NCI-H82 (cell line): Measurements from ENCODE around the gene CCSER2.
"Not testable (repeated sequence)": the region's sequence is repeated elsewhere in the genome, so short reads cannot be mapped to it uniquely, and the experiment has no call there.

Source experiments
- DNase-seq: peaks from one replicate; lab custom pipeline; 2025; lab: John Stamatoyannopoulos, UW

The CCSER2 gene

DNA sequence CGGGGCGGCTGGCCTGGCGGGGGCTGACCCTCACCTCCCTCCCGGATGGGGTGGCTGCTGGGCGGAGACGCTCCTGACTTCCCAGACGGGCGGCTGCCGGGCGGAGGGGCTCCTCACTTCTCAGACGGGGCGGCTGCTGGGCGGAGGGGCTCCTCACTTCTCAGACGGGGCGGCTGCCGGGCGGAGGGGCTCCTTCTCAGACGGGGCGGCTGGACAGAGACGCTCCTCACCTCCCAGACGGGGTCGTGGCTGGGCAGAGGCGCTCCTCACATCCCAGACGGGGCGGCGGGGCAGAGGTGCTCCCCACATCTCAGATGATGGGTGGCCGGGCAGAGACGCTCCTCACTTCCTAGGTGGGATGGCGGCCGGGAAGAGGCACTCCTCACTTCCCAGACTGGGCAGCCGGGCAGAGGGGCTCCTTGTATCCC lies 19.2 kb downstream of the CCSER2 start:
- DNase-seq, result not testable (repeated sequence)

- DNase-seq, result no peak
Observed at GRCh38 chr10:84348447-84348846, 20.1 kb downstream of the CCSER2 start.

- DNase-seq, result no peak
Observed at GRCh38 chr10:84348860-84349259, 20.5 kb downstream of the CCSER2 start.

GRCh38 chr10:84352251-84352842 lies 24.0 kb downstream of the CCSER2 start:
- DNase-seq, result peak; percentile 76

DNA sequence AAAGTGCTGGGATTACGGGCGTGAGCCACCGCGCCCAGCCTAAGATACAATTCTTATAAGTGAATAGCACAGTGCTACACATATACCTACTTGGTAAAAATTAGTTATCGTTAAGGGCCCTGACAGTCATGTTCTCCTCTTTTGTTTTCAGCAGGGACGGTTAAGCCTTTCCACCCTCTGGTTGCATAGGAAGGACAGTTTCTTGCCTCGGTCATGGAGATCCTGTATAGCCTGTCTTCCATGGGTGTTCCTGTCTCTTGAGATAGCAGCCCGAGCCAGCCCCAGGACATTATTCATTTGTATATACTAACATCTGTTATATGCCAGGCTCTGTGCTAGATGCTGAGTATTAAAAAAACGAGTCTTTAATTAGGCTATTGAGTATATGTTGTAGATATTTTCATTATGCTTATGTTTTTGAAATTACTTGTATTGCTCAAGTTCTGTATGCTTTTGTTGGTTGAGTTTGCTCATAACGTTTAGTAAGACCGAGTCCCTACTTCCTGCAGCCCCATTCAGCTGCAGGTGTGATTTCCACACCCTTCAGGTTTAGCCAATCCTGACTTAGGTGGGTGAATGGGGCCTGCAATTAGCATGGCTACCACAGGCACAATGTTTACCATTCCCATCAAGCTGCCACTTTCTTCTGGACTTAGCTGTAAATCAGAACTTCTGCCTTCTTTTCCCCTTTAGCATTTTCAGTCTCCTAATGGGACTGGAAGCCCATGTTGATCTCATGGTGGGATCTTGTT lies 24.8 kb downstream of the CCSER2 start:
- no peak for DNase-seq

- no peak for DNase-seq
Observed at GRCh38 chr10:84354623-84355022, 26.2 kb downstream of the CCSER2 start.

DNA sequence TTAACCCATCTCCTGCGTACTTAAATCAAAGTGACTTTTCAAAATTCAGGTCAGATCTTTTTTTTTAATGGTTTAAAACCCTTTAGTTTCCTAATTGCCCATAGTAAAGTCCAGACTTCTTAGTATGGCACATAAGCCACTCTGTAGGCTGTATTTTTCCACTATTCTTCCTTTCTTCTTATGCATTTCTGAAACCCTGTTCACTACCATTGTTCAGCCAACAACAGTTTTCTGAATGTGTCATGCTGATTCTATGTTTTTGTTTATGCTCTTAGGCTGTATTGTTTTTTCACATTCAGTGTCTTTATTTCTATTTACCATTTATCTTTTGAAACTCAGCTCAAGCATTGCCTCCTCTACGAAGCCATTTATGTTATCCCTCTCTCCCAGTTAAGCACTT lies 26.7 kb downstream of the CCSER2 start:
- no peak for DNase-seq

DNA sequence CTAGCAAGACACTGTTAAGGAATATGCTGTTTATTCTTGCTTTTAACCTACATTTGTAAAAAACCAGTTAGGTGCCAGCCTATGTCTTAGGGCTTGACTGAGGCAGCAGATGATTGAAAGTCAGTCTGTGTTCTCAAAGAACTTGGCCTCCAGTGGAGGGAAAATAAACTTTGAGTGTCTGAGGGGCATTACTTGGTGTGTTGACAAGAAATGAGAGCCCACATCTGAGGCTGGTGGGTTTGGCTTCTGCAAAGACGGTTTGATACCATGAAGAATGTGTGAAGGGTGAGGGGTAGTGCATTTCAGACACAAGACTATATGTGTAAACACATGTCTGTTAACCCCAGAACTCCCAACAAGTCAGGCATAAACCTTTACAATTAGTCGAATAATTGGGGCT lies 28.5 kb downstream of the CCSER2 start:
- no peak for DNase-seq

DNA sequence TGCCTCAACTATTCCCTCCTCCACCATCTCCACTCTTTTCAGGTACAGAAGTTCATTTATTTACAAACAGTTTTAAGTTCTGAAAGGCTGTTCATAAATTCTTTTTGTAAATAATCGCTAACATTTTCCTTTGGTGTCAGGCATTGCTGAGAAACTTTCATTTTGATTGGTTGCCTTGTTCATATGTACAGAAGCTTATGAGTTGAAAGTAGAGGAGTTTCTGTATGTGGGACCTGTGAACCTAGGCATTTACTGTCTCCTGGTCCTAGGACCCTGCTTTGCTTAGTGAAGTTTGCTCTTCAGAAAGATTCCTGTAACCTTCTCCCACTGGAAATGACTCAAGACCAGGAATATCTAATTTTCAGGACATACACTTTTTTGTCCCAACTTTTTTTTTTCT lies 30.4 kb downstream of the CCSER2 start:
- DNase-seq, result no peak

- DNase-seq, result no peak
Observed at GRCh38 chr10:84360637-84361365, 32.4 kb downstream of the CCSER2 start.

- no peak for DNase-seq
Observed at GRCh38 chr10:84365335-84365881, 37.0 kb downstream of the CCSER2 start.

- no peak for DNase-seq
Observed at GRCh38 chr10:84366041-84366440, 37.7 kb downstream of the CCSER2 start.

DNA sequence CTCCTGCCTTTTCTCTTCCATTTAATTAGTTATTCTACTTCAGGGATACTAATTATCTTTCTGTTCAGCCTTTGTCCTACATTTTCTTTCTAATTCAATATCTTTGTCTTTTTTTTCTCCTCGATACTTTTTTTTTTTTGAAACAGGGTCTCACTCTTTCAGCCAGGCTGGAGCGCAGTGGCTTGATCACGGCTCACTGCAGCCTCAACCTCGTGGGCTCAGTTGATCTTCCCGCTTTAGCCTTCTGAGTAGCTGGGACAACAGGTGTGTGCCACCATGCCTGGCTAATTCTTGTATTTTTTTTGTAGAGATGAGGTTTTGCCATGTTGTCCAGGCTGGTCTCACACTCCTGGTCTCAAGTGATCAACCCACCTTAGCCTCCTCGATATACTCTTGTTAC lies 38.9 kb downstream of the CCSER2 start:
- DNase-seq, result no peak

DNA sequence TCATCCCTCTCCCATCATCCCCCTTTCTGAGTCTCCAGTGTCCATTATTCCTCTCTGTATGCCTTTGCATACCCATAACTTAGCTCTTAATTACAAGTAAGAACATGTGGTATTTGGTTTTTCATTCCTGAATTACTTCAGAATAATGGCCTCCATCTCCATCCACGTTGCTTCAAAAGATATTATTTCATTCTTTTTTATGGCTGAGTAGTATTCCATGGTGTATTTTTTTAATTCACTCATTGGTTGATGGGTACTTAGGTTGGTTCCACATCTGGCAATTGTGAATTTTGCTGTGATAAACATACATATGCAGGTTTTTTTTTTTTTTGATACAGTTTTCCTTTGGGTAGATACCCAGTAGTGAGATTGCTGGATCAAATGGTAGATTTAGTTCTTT lies 40.4 kb downstream of the CCSER2 start:
- no peak for DNase-seq

DNA sequence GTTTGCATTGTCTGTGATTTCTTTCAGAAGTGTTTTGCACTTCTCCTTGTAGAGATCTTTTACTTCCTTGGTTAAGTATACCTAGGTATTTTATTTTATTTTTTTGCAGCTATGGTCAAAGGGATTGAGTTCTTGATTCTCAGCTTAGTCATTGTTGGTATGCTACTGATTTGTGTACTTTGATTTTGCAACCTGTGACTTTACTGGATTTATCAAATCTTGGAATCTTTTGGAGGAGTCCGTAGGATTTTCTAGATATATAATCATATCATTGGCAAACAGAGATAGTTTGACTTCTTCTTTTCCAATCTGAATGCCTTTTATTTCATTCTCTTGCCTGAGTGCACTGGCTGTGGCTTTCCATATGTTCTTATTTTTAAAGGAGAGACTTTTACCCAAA lies 41.9 kb downstream of the CCSER2 start:
- no peak for DNase-seq

GRCh38 chr10:84371944-84372343 lies 43.6 kb downstream of the CCSER2 start:
- DNase-seq, result no peak

GRCh38 chr10:84373000-84373399 lies 44.6 kb downstream of the CCSER2 start:
- DNase-seq, result no peak

- no peak for DNase-seq
Observed at GRCh38 chr10:84374455-84374854, 46.1 kb downstream of the CCSER2 start.

- DNase-seq, result peak; percentile 69
Observed at GRCh38 chr10:84375011-84375410, 46.6 kb downstream of the CCSER2 start.

DNA sequence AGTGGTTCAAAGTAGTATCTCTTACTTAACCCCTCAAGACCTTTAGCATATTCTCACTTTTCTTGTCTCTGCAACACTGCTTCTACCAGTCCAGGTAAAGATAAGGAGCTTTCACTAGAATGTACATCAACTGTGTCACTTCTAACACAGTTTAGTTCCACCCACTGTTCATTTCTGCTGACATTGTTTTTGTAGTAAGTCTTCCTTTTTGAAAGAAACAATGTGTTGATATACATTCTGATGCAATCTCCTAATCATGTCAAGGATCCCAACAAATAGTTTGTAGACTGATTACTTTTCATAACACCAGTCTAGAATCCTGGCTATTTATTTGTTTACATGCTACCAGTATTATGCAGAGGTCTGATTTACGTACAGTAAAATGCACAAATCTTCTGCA lies 47.5 kb downstream of the CCSER2 start:
- no peak for DNase-seq

DNA sequence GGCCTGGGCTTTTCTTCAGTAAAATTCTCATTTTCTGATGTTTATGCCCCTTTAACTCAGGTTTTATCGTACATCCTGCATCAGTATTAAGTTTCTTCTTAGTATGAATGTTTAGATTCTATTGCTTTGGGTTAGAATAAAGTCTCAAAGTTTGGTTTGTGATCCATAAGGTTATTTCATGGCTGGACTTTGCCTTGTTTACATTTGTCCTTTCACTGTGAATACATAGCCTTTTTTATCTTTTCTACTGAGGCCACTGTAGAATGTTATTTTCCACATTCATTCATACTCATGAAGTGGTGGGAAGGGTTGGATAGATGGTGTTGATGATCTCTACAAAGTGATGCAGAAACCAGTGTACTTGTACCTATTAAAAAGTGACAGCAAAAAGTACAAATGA lies 59.8 kb downstream of the CCSER2 start:
- DNase-seq, result no peak

- no peak for DNase-seq
Observed at GRCh38 chr10:84390364-84390763, 62.0 kb downstream of the CCSER2 start.

GRCh38 chr10:84391326-84391725 lies 62.9 kb downstream of the CCSER2 start:
- no peak for DNase-seq
